Heart left ventricle (tissue), 16 donors: Measurements from ENCODE around the gene EEF1AKMT2. TPM values are rescaled to one million over a fixed set of nuclear protein-coding genes. Genes with fewer than 3 reads are reported as not detected.

Experiments used
- ATAC-seq, 4 donors: fragments of 200-7000 bp; cut with Tn5 transposase; one replicate each; pipeline ENCODE4 v1.9.1; 2020 to 2022; ENCODE audit warnings: moderate library complexity in 4 of 4, mild to moderate bottlenecking in 3 of 4, moderate number of reproducible peaks in 1 of 4
- DNase-seq, 5 donors: peaks; one replicate each; pipeline ENCODE4 v3.0.0-alpha.2; 2020
- H3K27ac ChIP-seq, 12 donors: fragments of 200-600 bp; sonication (generic) in 4 of 12; one replicate each; pipeline versions ENCODE4 v1.5.0 to v1.8.0; 2016 to 2022; ENCODE audit warnings: mild to moderate bottlenecking in 2 of 12
- H3K27me3 ChIP-seq, 9 donors: fragments of 200-600 bp; sonication (generic) in 2 of 9; one replicate each; pipeline versions ENCODE4 v1.5.1 to v1.8.0; 2016 to 2022; ENCODE audit warnings: mild to moderate bottlenecking in 3 of 9
- H3K36me3 ChIP-seq, 9 donors: fragments of 200-600 bp; sonication (generic) in 2 of 9; one replicate each; pipeline versions ENCODE4 v1.5.0 to v1.8.0; 2018 to 2022; ENCODE audit warnings: mild to moderate bottlenecking in 2 of 9
- H3K4me1 ChIP-seq, 12 donors: fragments of 200-600 bp; sonication (generic) in 4 of 12; one replicate each; pipeline versions ENCODE4 v1.5.0 to v1.8.0; 2016 to 2022; ENCODE audit warnings: mild to moderate bottlenecking in 3 of 12
- H3K4me3 ChIP-seq, 12 donors: fragments of 200-600 bp; sonication (generic) in 4 of 12; one replicate each; pipeline versions ENCODE4 v1.5.0 to v1.8.0; 2017 to 2022; ENCODE audit warnings: mild to moderate bottlenecking in 9 of 12, moderate library complexity in 4 of 12
- H3K9me3 ChIP-seq, 12 donors: fragments of 200-600 bp; sonication (generic) in 4 of 12; one replicate each; pipeline versions ENCODE4 v1.5.0 to v1.8.0; 2016 to 2022; ENCODE audit warnings: mild to moderate bottlenecking in 1 of 12
- CTCF ChIP-seq, 12 donors: fragments of 200-600 bp; sonication (generic) in 4 of 12; IDR thresholded peaks; one replicate each; pipeline versions ENCODE4 v1.5.0 to v1.8.0; 2018 to 2022; ENCODE audit warnings: antibody characterized with exemption in 12 of 12, mild to moderate bottlenecking in 5 of 12
- POLR2A ChIP-seq, 2 donors: fragments of 450-650 bp; IDR thresholded peaks; one replicate each; pipeline ENCODE4 v1.6.1; 2017; ENCODE audit warnings: antibody characterized with exemption in 2 of 2, mild to moderate bottlenecking in 2 of 2, moderate library complexity in 2 of 2
- whole genome bisulfite sequencing, 4 donors: extraction: QIAGEN DNeasy Blood & Tissue Kit in 2 of 4; methylation state at CpG; one replicate each; pipeline versions ENCODE4 v1.1.5 to v1.1.7; 2013 to 2018; 5-methylcytosine and 5-hydroxymethylcytosine counted together
- intact Hi-C, 10 donors: fragments of 100-400 bp; cut with DNase I; formaldehyde crosslinking; loops; one replicate each; pipeline versions ENCODE4 v1.11.1 to v1.14.2; 2022
- polyA plus RNA-seq, 2 donors: library from polyadenylated mRNA; stranded (reverse); fragments of 200-250 nt; gene quantifications; one replicate each; pipeline ENCODE4 v1.2.3, GENCODE V29; 2013
- total RNA-seq, 9 donors: library from RNA; depleted of rRNA in 2 of 9; stranded (reverse); fragments of >200 nt in 2 of 9; fragmentation: NEBNext Ultra II Directional in 3 of 9; extraction: Animal tissue kit (Norgen Biotek cat#: 25700) in 3 of 9; gene quantifications; one replicate each; pipeline versions ENCODE4 v1.1.0 to v1.2.4, GENCODE V29; 2016 to 2023
- donor health status: ischemic (EF 13 %, LVEDD 7.1; RV severe dilation, severe dysfunction).
- donor health status: healthy with polysubstance abuse.
- donor health status: DM: no; HTN: yes; CAD: no.
- donor health status: DM: no; HTN: no; CAD: no.
- donor health status: ischemic (EF 25% LVEDD 6.9; RV normal size, moderate dysfunction).
- donor health status: ischemic (EF 25% LVEDD 5.7; RV mildly dilated, moderate dysfunction).
- donor health status: healthy.
- donor health status: DM: yes; HTN: yes; CAD: no.
- donor health status: ischemic (EF 35%, LVEDD 5.7; RV mildly dilated, moderate dysfunction).
- donor health status: nonischemic (EF 11% LVEDD 7.7; RV severe dilation, severe dysfunction).
- donor health status: DM: yes; HTN: yes; CAD: no.
- donor health status: PGD.
- donor health status: ischemic (EF 29% LVEDD 5.4; RV normal size, mild dysfunction).
- donor health status: nonischemic (EF 23%, LVEDD 6.1; RV moderate dilation, normal function).

Gene EEF1AKMT2
- total and polyA plus RNA-seq, 11 donors: 3.6 to 14.8 (median 10.9) TPM

- intact Hi-C loops: no loop called here
- no peak for TF ChIP-seq CTCF (IDR thresholded peaks at IDR 0.05)
- no peak for TF ChIP-seq POLR2A (IDR thresholded peaks at IDR 0.05)
- Histone ChIP-seq H3K4me3 (no peak overlapping the region), H3K9me3 (no peaks in the 10 kb centered on the region), H3K27me3 (no peaks in the 10 kb centered on the region), H3K27ac (peak overlapping the region in 6 of 12 donors; percentile 2 to 70 (median 60)), H3K4me1 (peaks cover 15 to 95% (median 77%) of the 10 kb centered on the region in 12 donors), H3K36me3 (no peaks in the 10 kb centered on the region)
- DNase-seq: no peak
- WGBS, 4 donors: 87 to 95% (median 90%) methylated on average over 5 of the region's 5 CpGs
- ATAC-seq: no peak
Measured at GRCh38 chr10:124712704-124713407, 78.8 kb downstream of the EEF1AKMT2 start.

GRCh38 chr10:124711145-124711544, 80.5 kb downstream of the EEF1AKMT2 start:
- Histone ChIP-seq H3K9me3 (no peaks in the 10 kb centered on the region), H3K4me1 (peaks cover 22 to 95% (median 77%) of the 10 kb centered on the region in 12 donors), H3K27ac (peak overlapping the region in 9 of 12 donors; percentile 49 to 95 (median 89)), H3K4me3 (no peak overlapping the region), H3K36me3 (peaks cover 0 to 8% (median 0%) of the 10 kb centered on the region in 9 donors), H3K27me3 (no peaks in the 10 kb centered on the region)
- DNase-seq (no peak), ATAC-seq (no peak)
- intact Hi-C loops: no loop called here
- WGBS, 4 donors: 62 to 69% (median 67%) methylated on average over 7 of the region's 7 CpGs
- TF ChIP-seq CTCF (IDR thresholded peaks at IDR 0.05) (no peak), POLR2A (IDR thresholded peaks at IDR 0.05) (no peak)

GRCh38 chr10:124710266-124710881, 81.3 kb downstream of the EEF1AKMT2 start:
- H3K36me3 ChIP-seq: peaks cover 0 to 16% (median 0%) of the 10 kb centered on the region in 9 donors
- no peaks in the 10 kb centered on the region for H3K27me3 ChIP-seq
- H3K9me3 ChIP-seq: no peaks in the 10 kb centered on the region
- intact Hi-C loops: no loop called here
- WGBS, 4 donors: 56 to 68% (median 60%) methylated on average over 13 to 14 of the region's 14 CpGs
- DNase-seq (no peak), ATAC-seq (no peak)
- peaks cover 22 to 97% (median 77%) of the 10 kb centered on the region in 12 donors for H3K4me1 ChIP-seq
- peak overlapping the region in 11 of 12 donors; percentile 25 to 95 (median 88) for H3K27ac ChIP-seq
- TF ChIP-seq POLR2A (IDR thresholded peaks at IDR 0.05) (no peak), CTCF (IDR thresholded peaks at IDR 0.05) (no peak)
- no peak overlapping the region for H3K4me3 ChIP-seq

- no peak overlapping the region for H3K4me3 ChIP-seq
- ATAC-seq: peak; percentile 32 to 66 (median 61)
- peak in 2 of 5 donors; percentile 73 to 74 for DNase-seq
- H3K27me3 ChIP-seq: no peaks in the 10 kb centered on the region
- H3K9me3 ChIP-seq: no peaks in the 10 kb centered on the region
- peak overlapping the region in 11 of 12 donors; percentile 25 to 95 (median 88) for H3K27ac ChIP-seq
- peaks cover 0 to 21% (median 0%) of the 10 kb centered on the region in 9 donors for H3K36me3 ChIP-seq
- peak in 1 of 2 donors; percentile 15 for TF ChIP-seq POLR2A (IDR thresholded peaks at IDR 0.05)
- no peak for TF ChIP-seq CTCF (IDR thresholded peaks at IDR 0.05)
- 29 to 48% (median 40%) methylated on average over 10 of the region's 10 CpGs for WGBS, 4 donors
- intact Hi-C loops: loop anchor here in 4 of 10 donors (5.0 to 10.0 kb wide), 2 partner anchors 32 to 65 kb away; partner anchors contain the start of gene FAM53B (in 4 of the 4)
- peaks cover 24 to 99% (median 81%) of the 10 kb centered on the region in 12 donors for H3K4me1 ChIP-seq
Measured at GRCh38 chr10:124709861-124710260, 81.8 kb downstream of the EEF1AKMT2 start.
